Hematopoietic multipotent progenitor cell treated with erythropoietin and hydrocortisone succinate and interleukin-3 and kit ligand, for 6 days (in vitro differentiated cells): ENCODE results near the gene LFNG.

Source experiments
- DNase-seq: peaks from one replicate; pipeline ENCODE4 v3.0.0-alpha.2; 2015

LFNG gene

DNA sequence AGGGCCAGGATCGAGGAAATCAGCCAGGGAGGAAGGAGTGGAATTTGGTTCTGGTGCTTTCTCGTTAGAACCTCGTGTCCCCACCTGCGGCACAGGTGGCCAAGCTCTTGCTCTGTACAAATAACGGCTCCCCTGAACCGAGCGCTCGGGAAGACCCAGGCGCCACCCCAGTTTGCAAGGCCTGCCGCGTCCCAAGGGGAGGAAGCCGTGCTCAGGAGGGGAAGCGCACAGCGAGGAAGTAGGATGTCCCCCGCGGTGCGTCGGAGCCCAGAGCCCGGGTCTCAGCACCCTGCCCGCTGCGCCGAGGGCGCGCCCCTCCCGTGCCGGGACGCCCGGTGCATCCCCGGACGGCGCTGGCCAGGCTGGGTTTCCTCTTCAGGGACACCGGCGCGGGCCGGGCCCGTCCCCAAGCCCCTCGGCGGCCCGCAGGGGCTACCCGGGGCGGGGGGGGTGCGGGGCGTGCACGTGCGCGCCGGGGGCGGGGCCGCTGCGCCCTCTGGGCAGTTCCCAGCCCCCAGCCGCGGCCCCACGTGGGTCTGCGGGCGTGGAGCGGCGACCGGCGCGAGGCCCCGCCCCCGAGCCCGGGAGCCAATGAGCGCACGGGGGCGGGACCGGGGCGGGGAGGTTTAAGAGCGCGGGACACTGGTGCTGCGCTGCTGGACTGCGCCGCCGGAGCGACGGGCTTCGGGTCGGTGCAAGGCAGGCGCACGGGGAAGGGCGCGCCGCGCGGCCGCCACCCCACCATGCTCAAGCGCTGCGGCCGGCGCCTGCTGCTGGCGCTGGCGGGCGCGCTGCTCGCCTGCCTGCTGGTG is at the start of gene LFNG:
Gene LFNG (plus strand): TSS at position 656 of the 812 bp plus-strand sequence. CDS start 88 bp downstream, at position 744.
- DNase-seq, result peak; percentile 96

DNA sequence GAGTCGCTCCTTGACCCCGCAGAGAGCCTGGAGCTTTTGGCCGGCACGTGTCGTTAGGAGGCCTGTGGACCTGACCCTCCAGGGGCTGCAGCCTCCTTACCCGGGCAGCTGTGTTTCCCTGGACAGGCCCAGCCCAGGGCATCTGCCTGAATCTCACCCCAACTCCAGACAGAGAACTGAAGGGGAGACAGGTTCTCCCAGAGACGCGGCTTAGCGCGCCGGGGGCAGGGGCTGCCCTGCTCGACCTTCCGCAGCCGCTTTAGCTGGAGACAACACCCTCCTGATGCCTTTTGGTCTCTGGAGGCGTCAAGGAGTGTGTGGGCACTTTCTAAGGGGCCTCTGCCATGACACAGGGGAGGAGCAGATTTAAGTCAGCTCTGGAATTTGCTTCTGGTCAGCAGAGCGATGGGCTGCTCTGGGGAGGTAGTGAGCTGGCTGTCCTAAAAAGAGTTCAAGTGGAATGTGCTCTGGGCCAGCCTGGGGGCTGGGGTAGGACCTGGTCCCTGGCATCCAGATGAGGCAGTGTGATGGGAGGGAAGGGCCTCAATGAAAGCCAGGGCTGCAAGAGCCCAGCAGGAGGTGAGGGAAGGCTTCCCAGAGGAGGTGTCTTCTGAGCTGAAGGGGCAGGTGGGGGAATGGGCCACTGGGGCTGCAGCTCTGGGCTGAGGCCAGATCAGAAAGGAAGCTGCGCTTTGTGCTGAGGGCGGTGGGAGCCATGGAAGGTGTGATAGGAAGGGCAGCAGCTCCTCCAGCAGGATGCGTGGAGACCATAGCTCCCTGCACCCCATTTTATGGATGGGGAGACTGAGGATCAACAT is 49.2 kb upstream of the LFNG start:
- DNase-seq, result no peak

- DNase-seq, result no peak
These were observed 48.6 kb upstream of the LFNG start for GRCh38 chr7:2471022-2471329.

GRCh38 chr7:2471396-2471795 is 48.2 kb upstream of the LFNG start:
- DNase-seq, result no peak

- no peak for DNase-seq
These were observed 46.8 kb upstream of the LFNG start for GRCh38 chr7:2472739-2473138.

DNA sequence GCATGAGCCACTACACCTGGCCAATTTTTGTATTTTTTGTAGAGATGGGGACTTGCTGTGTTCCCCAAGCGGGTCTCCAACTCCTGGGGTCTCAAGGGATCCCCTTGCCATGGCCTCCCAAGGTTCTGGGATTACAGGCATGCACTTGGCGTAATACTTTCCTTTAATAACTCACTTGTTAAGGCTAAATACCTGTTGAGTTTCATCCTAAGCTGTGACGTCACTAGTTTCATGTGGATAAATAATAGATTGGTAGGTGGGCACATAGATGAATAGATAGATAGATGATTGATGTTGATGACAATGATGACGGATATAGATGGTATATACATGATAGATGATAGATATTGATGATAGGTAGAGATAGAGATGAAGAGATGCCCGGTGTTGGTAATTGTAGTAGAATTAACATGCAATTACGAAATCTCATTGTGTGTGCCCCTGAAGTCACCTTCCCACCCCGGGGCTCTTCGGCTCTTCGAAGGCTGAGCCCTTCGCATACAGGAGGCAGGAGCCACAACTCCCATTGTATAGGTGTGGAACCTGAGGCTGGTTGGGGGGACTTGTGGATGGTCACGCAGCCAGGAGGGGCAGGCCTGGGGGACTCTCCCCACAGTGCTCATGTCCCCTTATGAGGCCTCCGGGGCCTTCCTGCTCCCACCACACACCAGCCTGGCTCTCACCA is 45.9 kb upstream of the LFNG start:
- DNase-seq, result no peak

DNA sequence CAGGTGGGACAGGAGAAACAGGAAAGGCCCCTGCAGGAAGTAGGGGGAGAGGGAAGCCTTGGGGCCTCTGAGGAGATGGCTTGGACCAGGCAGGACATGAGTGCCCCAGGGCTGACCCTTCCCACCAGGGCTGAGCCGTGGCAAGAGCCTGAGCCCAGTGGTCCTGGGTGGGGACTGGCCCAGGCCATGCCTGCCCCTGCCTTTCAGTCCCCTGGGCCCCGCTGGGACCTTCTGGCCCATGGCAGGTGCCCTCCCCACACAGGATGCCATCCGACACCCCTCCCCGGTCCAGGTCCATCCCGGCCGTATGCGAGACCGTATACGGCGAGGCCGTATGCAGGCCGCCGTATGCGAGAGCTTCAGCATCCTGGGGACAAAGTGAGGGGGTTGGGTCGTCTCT is 45.4 kb upstream of the LFNG start:
- DNase-seq, result no peak

GRCh38 chr7:2474813-2475677 is 44.5 kb upstream of the LFNG start:
- DNase-seq, result no peak

DNA sequence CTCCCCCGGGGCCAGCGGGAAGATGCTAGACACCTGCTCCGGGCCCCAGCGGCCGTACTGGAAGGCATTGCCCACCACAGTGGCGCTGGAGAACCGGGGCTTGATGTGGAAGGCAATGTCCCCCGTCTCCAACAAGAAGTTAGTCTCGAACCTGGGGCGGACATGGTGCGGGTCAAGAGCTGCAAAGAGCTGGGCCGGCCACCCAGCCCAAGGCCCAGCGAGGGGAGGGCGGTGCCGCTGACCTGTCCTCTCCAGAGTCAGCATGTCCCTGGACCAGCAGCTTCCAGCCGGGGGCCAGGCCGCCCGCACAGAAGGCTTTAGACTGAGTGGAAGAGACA is 43.9 kb upstream of the LFNG start:
- DNase-seq, result no peak

DNA sequence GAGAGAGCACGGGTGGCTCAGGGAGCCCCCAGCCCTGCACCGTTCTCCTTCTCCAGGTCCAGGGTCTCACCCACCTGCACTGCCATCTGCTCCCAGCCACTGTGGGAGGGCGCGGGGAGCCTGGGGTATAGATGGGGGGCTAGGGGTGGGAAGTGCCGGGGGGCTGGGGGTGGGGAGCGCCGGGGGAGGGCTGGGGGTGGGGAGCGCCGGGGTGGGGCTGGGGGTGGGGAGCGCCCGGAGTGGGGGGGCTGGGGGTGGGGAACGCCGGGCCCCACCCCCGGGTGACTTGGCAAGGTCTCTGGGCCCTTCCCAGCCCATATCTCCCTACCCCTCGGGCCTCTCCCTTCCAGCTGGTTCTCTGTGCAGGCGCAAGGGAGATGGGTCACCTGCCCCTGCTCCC is 43.3 kb upstream of the LFNG start, which contains the start of gene GRIFIN:
Gene GRIFIN (minus strand): TSS at position 101 of the 400 bp plus-strand sequence. CDS start 15 bp downstream, at position 86.
- no peak for DNase-seq

- DNase-seq, result no peak
These were observed 42.7 kb upstream of the LFNG start for GRCh38 chr7:2476776-2477446.

- peak; percentile 80 for DNase-seq
These were observed 41.9 kb upstream of the LFNG start for GRCh38 chr7:2477447-2478398.

DNA sequence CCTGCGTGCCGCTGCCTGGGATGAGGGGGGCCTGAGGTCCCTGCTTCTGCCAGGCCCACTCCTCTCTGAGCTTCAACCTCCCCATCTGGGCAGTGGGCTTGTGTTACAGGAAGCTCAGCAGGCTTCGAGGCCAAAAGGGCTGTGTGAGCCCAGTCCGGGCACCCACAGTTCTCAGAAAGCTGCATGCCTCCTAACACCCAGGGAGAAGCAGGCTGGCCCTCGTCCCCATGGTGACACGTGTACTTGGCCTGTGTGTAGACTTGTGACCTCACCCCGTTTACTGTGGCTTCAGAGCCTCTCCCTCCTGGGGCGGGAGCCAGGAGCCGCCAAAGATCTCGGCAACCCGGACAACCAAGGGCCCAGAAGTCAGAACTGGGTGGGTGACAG is 41.2 kb upstream of the LFNG start:
- DNase-seq, result peak; percentile 54

DNA sequence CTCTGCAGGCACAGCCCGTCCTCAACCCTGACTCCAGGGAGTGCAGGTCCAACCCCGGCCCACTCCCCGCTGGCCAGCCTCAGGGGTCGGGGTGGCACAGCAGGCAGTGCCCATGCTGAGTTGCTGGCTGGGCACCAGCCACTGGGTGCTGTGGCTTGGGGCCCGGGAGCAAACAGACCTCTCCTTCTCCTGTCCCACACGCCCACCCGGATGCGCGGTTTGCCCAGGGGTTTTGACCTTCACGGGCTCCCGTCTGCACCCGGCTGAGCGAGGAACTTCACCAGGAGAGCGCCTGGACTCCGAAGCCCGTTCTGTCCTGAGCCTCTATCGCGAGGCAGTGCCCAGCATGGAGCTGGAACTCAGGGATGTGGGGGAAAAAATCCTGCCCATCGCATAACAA is 40.8 kb upstream of the LFNG start:
- no peak for DNase-seq

DNA sequence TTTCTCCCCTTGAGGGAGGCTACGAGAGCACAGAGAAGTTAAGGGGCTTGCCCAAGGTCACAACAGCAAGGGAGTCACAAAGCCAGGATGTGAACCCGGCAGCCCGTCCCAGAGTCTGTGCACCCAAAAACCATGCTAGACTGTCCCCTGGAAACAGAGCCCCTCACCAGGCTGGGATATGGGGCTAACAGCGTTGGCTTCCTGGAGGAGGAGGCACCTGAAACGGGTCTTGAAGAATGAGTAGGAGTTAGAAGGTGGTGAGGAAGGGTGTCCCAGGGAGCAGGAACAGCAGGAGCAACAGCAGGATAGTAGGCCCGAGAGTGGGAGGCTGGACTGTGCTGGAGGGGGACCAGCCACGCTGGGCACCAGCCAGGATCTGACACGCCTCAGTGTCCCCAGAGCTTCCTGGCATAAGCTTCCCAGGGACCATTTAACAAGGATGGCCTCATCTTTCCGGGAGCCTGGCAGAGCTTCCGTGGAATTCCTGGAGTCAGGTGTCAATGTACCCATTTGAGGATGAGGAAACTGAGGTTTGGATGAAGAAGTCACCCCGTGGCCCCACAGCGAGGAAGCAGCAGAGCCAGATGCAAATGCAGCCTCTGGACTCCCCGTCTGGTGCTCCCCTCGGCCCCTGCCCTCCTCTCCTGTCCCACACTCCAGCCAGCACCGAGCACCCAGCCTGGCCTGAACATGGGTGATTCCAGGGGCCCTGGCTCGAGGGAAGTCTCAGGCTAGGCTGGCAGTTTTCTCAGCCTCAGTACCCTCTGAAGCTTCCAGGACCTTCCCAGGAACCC is 40.1 kb upstream of the LFNG start:
- no peak for DNase-seq

GRCh38 chr7:2480070-2480408 is 39.5 kb upstream of the LFNG start:
- DNase-seq, result no peak

DNA sequence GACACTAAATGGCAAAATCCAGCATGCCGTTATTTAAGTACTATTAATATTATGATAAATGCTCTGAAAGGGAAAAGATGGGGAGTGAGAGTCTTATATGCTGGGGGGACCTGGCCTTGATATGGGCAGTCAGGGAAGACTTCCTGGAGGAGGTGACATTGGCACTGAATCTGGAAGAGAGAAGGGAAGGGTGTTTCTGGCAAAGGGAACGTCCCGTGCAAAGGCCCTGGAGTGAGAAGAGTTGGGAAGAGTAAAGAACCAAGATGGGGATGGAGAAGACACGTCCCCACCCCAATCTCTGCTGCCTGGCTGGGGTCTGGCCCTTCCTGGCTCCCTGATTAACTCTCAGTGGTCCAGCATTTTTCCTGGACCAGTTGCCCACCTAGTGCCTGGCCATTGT is 38.4 kb upstream of the LFNG start:
- DNase-seq, result no peak

- DNase-seq, result no peak
These were observed 36.7 kb upstream of the LFNG start for GRCh38 chr7:2482725-2483451.

GRCh38 chr7:2483494-2483893 is 36.1 kb upstream of the LFNG start:
- no peak for DNase-seq

- DNase-seq, result no peak
These were observed 34.7 kb upstream of the LFNG start for GRCh38 chr7:2484868-2485267.
